GM19467 (cell line): ENCODE data around the gene AGPAT3.

Experiments used
- ATAC-seq: cut with Tn5 transposase; IDR thresholded peaks from one replicate; pipeline ENCODE4 v1.9.1; 2021; ENCODE audit warnings: mild to moderate bottlenecking, moderate library complexity; ENCODE audit not compliant: unreplicated experiment

AGPAT3 gene

DNA sequence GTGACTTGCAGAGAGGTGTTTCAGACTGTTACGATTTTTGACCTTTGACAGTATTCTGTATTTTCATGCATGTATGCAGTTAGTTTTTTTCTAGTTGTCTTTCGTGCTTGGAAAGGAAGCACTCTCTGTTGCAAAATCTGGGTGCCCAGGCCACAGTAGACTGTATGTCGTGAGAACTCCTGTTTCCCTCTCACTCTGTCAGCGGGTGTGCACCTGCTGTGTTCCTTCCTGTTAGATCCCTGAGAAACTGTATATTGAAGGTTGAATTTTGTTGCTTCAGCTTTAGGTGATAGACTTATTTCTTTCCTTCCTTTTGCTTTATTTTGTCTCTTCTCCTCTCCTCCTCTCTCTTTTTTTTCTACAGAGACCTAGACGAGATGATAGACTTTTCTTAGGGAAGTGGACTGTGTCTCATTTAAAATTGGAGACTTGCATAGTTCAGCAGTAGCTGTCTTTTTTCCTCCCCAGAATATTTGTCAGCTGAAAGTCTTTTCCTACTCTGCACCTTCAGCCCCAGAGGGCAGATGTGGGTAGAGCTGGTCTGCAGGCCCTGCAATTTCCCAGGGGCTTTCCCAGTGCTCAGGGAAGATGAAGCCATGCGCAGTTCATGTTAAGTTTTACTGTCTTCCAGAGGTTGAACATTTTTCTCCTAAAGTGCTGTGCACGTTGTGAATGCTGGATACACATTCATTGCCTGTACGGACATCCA lies 148.5 kb downstream of the AGPAT3 start:
- no peak for ATAC-seq

- ATAC-seq: no peak
Measured at GRCh38 chr21:44017601-44018000, 152.6 kb downstream of the AGPAT3 start.

GRCh38 chr21:44018127-44018526 lies 153.1 kb downstream of the AGPAT3 start:
- ATAC-seq: no peak

DNA sequence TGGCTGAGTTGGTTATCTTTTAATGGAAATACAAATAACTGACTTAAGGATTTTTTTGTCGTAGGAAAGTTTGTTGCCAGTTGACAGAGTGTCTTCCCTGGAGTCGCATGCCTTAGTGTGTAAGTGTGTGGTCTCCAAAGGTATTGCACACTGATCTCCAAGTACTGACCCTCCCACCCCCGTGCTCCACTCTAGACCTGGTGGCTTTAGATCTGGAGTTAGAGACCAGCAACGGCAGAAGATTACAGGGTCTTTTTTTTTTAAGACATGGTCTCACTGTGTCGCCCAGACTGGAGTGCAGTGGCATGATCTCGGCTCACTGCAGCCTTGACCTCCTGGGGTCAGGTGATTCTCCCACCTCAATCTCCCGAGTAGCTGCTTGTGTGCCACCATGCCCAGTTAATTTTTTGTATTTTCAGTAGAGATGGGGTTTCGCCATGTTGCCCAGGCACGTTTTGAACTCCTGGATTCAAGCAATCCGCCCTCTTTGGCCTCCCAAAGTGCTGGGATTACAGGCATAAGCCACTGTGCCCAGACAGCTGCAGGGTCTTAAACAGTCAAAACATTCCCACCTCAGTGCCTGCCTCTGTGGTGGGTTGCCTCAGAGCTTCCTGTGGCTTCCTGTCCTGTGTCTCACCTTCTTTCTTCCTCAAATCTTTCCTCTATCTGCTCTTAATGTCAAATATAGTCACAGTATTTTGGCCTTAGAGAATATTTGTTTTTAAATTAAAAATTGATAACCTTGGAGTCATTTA lies 154.0 kb downstream of the AGPAT3 start:
- no peak for ATAC-seq

DNA sequence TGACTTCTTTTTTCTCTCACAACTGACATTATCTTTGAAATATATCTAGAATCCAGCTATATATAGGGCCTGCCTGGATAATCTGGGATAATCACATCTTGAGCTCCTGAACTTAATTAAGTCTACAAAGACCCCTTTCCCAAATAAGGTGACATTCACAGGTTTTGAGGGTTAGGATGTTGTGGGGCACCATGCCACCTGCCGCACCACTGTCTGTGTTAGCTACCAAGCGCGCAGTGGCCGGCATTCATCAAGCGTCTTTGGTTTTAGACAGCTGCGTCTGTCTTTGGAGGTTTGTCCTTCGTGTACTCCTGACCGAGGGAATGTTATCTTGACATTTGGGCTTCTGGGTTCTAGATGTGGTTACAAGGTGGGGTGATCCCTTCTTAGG lies 154.5 kb downstream of the AGPAT3 start:
- no peak for ATAC-seq

- ATAC-seq: no peak
Measured at GRCh38 chr21:44020551-44020950, 155.5 kb downstream of the AGPAT3 start.

DNA sequence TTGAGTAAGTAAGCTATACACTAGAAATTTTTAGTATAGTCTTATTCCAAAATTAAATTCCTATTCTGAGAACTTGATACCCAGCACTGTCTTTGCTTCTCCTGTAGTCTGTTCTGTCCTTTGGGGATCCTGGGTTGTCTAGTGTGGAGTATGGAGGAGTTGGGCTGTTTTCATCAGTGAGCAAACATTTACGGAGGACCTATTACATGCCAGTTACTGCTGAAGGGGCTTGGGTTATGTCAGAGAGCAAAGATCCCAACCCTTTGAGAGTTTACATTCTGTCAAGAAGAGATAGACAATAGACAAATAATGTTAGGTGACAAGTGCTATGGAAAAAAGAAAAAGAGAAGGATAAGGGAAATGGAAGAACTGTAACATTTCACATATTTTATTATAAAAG lies 156.0 kb downstream of the AGPAT3 start:
- no peak for ATAC-seq

GRCh38 chr21:44024257-44024656 lies 159.2 kb downstream of the AGPAT3 start:
- ATAC-seq: no peak

GRCh38 chr21:44024887-44025353 lies 159.9 kb downstream of the AGPAT3 start:
- ATAC-seq: no peak

DNA sequence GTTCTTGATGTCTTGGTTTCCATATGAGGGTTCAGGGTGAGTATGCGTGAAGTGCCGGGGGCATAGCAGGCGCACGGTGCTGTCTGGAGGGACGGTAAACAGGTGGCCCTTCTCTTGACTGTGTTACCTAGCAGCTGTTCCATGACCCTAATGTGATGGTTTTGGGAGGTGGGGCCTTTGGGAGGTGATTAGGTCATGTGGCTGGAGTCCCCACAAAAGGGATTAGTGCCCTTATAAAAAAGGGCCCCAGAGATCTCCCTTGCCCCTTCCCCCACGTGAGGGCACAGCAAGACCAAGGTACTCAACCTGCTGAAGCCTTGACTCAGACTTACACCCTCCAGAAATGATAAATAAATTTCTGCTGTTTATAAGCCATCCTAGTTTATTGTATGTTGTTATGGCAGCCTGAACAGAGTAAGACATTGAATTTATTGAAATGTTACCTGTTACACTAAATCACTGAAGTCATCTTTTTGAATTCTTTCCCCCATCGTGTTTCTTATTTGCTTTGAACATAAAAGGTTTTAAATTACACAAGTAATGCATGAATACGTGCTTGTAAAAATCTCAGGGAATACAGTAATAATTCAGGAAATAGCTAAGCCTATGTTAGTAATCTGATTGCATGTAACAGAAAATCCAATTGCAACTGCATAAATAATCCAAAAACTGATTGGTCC lies 162.7 kb downstream of the AGPAT3 start:
- no peak for ATAC-seq

- no peak for ATAC-seq
Measured at GRCh38 chr21:44028287-44028659, 163.2 kb downstream of the AGPAT3 start.

DNA sequence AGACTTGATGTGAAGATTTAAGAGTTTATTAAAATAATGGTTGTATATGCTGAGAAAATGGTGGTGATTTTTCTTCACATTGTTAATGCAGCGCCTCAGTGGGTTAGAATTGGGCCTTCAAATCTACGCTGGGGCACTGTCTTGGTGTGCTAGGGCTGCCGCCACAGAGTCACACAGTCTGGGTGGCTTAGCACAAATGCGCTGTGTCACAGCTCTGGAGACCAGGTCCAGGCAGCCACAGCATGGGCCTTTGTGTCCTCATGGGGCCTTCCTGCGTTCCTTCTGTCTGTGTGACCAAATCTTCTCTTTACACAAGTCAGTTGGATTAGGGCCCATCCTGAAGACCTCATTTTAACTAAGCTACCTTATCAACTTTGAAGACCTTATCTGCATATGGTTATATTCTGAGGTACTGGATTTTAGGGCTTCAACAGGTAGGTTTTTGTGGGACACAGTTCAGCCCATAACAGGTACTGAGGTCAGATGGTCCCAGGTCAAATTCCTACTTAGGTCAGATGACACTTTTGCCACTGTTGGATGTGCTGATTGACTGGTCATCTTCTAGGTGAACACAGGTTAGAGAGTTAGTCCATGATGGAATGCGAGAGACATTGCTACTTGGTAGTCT lies 164.6 kb downstream of the AGPAT3 start:
- no peak for ATAC-seq

DNA sequence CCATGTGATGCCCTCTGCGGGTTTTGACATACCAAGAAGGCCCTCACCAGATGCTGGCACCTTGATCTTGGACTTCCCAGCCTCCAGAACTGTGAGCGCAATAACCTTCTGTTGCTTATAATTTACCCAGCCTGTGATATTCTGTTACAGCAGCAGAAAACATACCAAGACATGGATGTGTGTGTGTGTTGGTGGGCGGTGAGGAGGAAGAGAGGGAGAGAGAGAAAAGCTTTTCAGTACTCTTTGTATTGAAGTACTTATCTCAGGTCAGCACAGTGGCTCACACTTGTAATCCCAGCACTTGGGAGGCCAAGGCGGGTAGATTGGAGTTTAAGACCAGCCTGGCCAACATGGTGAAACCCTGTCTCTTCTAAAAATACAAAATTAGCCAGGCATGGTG lies 170.2 kb downstream of the AGPAT3 start:
- no peak for ATAC-seq
